NOMO-1 (cell line): ENCODE results near the gene MTA1.

Experiments used
- DNase-seq, 2 experiments: peaks; one replicate each; lab custom pipeline; 2025; ENCODE audit not compliant: unreplicated experiment in 2 of 2; lab: John Stamatoyannopoulos, UW

Gene MTA1

DNA sequence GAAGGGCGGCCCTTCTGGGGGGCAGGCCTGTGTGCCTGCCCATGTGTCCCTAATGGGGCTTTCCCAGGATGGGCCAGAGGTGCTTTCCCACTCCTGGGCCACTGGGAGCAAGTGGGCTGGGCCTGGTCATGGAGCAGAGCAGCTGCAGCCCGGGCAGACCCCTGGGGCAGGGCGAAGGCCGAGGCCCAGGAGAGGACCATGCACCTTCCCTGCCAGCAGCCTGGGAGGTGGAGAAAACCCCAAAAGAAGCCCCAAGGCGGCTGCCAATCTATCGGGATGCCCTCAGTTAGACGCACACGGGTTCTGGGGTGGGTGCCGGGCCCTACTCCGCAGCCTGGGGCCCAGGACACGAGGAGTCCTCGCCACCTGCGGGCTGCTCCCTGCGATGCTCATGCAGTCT is 38.9 kb downstream of the MTA1 start:
- no peak for DNase-seq

- DNase-seq: no peak
Measured at GRCh38 chr14:105460116-105460515, 40.5 kb downstream of the MTA1 start.

- DNase-seq: no peak
Measured at GRCh38 chr14:105460616-105461015, 41.0 kb downstream of the MTA1 start.

GRCh38 chr14:105461903-105462302 is 42.3 kb downstream of the MTA1 start:
- no peak for DNase-seq

DNA sequence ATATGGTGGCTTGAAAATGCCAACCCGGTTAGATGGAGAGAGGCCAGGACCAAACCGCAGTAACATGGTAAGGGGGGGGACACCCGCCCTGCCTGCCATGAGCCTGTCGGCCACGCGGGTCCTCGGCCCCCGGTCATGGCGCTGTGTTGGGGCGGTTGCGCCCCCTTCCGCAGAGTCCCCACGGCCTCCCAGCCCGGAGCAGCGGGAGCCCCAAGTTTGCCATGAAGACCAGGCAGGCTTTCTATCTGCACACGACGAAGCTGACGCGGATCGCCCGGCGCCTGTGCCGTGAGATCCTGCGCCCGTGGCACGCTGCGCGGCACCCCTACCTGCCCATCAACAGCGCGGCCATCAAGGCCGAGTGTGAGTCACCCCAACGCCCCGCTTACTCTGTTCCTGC is 44.9 kb downstream of the MTA1 start:
- no peak for DNase-seq

DNA sequence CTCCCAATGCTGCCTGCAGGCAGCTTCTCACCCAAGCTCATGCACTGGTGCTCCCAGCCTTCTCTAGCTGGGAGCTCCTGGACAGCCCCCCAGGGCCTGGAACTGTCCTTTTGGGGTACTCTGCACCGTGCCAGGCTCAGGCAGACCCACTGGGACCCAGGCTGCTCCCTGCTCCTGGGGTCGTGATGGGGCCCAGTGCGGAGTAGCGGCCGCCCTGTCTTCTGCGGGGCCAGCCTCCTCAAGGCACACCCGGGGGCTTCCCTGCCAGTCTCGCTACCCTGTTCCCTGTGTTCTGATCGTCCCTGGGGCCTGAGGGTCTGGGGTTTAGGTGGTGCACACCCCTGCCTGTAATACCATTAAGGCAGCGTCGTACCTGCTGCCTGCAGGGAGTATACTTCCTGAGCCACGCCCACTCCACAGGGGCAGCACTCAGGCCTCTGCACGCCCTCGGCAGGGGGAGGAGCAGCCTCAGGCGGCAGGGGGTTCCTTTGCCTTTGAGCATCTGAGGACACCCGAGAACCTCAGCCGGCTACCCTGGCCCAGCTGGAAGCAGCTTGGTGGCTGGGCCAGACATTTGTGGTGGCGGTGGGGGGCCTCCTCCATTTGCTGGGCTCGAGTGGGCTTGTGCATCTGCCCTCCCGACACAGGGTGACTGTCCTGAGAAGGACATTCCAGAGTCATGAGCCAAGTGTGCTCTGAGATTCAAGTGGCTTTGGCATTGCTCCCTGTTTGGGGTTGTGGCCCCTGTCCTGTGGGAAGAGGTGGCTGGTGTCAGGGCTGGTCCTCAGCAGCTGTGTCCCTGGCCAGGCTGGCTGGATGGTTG is 45.8 kb downstream of the MTA1 start:
- DNase-seq: no peak

- DNase-seq: no peak
Measured at GRCh38 chr14:105466531-105467248, 47.1 kb downstream of the MTA1 start.

DNA sequence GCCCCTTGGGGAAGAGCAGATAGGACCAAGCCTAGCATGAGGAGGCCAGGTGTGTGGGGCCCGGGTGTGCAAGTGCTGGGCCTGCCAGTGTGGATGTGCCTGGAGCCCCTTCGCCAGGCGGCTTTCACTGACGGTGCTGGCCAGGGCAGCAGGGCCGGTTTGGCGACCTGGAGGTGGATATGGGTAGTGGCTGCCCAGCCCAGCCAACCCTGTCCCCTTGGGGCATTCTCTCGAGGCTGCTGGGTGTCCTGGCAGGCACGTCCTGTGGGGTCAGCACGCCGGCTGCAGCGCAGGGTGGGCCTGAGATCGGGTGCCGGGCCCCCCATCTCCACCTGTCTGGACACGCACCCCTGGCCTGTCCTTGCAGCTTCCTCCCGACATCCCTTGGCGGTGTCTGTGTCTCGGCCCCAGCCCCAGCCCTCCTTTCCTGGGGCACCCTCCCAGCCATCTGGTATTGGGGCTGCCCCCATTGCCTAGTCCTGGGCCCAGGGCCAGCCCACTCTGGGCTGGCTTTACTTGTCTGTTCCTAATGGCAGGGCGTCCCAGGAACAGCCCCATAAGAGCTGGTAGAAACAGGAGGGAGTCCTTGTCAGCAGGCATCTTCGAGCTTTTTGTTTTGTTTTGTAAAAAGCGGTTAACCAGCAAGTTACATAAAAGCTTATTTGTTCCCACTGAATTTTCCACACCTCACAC is 47.8 kb downstream of the MTA1 start:
- DNase-seq: no peak

DNA sequence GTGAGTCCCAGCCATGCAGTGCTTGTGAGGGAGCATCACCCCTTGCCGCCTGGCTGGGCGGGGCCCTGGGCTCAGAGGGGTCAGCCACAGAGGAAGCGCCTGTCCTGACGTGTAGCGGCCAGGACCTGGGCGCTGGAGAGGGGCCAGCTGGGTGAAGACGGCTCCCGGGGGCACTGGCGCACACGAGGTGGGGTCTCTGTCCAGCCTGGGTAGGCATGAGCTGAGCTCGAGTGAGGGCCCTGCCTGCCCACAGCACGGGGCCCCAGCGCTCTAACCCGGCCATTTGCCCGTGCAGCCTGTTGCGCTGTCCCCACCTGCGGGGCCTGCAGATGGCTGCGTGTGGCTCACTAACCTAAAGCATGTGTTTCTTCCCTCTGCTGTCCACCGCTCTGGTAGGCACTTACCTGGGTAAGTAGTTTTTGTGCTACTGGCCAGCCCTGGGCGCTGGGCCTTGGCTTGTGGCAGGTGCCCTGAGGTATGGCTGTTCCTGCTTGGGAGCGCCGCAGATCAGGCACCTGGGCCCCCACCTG is 48.4 kb downstream of the MTA1 start:
- no peak for DNase-seq

DNA sequence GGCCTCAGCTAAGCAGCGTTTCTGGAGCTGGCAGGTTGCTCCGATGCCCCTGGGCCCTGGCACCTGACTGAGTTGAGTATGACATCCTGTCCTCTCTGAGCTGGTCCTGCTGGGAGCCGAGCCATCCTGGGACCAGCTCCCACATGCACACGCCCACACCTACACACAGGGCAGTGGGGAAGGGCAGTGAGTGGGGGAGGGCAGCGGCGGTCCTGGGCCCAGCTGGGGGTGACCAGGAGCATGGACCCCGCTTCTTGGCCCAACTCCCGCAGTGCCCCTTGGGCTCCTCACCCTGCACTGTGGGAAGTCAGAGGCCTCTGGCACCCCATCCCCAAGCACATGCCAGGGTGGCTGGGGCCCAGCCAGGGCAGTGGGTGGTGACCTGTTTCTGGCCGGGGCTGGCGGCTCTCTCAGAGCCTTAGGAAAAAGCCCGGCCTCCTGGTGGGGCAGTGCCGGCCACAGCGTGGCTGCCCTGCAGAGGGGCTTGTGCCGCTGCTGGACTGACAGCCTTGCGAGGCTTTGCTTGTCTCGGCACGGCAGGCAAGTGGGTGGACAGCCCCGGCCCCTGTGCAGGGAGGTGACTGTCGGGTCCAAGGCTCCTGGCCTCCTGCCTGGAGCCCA is 49.1 kb downstream of the MTA1 start:
- DNase-seq: no peak

DNA sequence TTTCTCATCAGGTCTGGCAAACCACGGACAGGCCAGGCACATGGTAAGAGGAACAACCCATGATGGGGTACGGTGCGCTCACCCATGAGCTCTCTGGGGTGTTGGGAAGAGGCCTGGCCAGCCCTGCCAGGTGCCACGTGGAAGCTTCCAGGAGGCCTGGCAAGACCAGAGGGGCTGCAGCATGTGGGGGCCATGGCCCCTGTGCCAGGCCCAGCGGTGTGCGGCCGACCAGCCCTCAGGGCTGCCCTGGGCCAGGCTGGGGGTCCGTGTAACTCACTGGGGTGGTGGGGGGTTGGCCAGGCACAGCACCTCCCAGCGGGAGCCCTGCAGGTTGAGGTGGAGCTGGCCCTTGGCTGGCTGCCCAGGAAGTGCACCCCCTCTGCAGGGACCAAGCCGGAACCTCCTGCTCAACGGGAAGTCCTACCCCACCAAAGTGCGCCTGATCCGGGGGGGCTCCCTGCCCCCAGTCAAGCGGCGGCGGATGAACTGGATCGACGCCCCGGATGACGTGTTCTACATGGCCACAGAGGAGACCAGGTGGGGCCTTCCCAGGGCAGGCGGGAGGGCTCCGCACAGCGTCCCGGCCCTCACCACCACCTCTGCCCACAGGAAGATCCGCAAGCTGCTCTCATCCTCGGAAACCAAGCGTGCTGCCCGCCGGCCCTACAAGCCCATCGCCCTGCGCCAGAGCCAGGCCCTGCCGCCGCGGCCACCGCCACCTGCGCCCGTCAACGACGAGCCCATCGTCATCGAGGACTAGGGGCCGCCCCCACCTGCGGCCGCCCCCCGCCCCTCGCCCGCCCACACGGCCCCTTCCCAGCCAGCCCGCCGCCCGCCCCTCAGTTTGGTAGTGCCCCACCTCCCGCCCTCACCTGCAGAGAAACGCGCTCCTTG is 50.1 kb downstream of the MTA1 start:
- DNase-seq: no peak

GRCh38 chr14:105470350-105471296 is 51.0 kb downstream of the MTA1 start:
- DNase-seq: no peak

DNA sequence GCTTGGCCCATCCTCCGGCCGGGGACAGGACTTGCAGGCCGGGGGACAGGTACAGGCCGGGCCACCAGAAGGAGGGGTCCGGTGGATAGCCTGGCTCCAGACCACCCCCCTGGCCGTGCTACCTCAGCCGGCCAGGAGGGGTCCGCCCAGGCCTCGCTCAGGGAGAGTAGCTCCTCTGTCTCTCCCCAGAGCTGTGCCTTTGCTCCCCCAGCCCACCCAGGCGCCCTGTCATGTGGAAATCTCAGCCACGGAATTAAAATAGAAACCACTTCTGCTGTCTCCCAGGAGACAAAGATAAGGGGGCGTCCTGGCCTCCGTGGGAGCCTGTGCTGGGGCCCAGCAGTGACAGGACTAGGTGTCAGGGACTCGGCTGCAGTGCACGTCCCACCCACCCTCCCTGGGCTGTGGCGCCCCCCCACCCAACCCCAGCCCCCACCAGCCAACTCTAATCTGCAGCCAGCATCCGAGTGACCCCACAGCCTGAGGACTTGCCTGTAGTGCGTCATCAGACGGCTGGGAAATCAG is 51.7 kb downstream of the MTA1 start:
- no peak for DNase-seq

DNA sequence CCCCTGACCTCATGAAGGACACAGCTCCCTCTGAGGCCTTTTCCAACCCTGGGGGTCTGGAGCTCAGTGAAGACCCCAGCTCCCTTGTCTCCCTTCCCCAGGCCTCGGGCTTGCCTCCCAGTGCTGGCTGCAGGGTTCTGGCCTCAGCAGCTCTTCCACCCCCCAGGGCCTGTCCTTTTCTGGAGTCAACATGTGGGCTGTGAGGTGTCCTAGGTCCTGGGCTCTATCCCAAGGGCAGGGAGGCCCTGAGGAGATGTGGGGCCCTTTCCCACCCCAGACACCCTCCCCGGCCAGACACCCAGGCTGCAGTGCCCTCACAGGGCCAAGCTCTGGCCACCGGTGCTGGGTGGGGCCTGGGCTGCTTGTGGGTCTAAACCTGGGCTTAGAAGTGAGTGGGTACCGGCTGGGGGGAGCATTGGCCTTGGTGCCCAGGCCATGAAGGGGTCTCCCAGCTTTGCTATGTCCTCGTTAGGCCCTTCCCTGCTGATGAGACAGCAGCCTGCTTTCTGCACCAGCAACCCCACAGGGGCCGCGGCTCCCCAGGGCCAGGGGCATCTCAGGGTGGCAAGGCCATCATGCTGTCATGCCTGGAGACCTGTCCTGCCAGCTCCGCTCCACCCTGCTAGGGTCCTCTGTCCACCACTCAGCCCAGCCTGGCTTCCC is 52.3 kb downstream of the MTA1 start:
- DNase-seq: no peak

DNA sequence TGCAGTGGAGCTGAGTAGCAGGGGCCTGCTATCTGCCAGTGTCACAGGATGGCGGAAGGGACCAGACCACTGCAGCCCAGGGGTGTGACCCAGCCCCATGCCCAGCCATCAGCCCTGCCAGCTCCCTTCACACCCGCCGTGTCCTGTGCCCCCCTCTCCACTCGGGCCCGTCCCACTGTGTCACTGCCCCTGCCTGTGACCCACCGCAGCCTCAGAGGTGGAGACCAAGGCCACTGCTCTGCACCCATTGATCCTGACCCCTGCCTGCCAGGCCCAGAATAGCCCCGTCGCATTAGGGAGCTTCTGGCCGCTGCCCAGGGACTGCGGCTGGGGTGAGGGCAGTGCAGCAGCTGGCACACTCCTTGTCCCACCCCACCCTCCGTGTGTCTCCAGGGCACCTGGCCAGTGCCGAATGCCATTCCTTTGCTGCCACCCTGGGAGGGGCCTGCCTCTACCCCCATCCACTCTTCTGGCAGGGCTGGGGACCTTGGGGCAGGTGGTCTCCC is 52.9 kb downstream of the MTA1 start:
- DNase-seq: no peak

GRCh38 chr14:105473033-105473676 is 53.5 kb downstream of the MTA1 start:
- no peak for DNase-seq

- peak; percentile 19 to 32 for DNase-seq
Measured at GRCh38 chr14:105473677-105474482, 54.3 kb downstream of the MTA1 start.
